NCI-H2227 treated with DMSO at 0.1 percent for 48 hours (cell line): ENCODE data around the gene P2RX1.

Experiments
- DNase-seq: peaks from one replicate; lab custom pipeline; 2025; lab: John Stamatoyannopoulos, UW

The P2RX1 gene

DNA sequence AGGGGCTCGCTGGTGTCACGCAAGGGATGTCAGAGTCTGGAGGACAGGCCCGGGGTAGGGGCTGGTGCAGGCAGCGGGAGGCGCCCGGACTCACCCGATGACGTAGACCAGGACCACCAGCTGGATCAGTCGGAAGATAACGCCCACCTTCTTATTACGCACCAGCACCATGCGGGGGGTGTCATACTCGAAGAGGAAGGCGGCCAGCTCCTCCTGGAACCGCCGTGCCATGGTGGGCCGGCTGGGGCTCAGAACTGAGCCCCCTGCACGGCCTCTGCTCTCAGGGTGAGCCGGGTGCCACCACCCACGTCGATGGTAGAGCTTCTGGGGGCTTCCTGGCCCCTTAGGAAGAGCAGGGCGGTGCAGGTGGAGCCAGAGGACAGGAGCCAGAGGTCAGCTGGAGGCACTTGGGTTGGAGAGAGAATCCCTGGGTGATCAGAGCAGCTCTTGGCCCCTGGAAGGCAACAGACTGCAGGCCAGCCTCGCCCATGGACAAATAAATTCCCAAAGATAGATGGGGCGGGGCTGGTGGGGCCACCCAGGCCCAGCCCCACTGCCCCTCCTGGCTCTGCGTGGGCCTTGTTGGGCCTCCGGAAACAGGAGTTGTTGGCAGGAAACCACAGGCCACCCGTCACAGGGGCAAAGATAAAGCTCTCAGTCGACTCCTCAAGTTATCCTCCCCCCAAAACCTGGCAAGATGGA is at the start of gene P2RX1:
Gene P2RX1 (minus strand): TSS at position 471 of the 702 bp plus-strand sequence. CDS start 240 bp downstream, at position 231.
- DNase-seq = no peak

DNA sequence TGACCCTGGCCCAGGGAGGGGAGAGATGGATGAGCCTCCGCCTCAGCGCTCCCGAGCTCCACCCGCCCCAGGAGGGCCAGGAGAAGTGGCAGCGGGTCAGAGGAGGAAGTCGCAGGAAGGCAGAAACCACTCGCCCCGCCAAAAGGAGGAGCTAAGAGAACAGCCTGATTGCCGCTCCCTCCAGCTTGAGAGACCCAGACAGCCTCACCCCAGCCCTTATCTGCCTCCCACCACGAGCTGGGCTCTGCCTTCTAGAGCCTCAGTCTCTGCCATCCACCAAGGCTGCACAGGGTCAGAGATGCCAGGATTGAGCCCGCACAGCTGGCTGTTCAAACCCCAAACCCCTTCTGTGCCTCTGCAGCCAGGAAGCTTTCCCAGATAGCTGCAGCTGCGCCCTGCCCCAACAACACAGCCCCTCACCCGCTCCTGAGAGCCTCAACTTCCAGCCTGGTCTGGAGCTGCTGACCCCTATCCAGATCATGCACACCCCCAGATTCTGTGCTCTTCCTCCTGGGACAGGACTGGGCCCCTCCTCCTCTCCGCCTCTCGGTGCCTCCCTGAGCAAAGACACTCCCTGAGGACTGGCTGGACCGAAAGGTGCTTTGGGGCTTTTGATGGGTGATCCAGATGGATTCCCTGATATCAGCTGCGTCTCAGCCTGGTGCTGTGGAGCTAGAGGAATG is 49.0 kb upstream of the P2RX1 start:
- peak; percentile 11 for DNase-seq

DNA sequence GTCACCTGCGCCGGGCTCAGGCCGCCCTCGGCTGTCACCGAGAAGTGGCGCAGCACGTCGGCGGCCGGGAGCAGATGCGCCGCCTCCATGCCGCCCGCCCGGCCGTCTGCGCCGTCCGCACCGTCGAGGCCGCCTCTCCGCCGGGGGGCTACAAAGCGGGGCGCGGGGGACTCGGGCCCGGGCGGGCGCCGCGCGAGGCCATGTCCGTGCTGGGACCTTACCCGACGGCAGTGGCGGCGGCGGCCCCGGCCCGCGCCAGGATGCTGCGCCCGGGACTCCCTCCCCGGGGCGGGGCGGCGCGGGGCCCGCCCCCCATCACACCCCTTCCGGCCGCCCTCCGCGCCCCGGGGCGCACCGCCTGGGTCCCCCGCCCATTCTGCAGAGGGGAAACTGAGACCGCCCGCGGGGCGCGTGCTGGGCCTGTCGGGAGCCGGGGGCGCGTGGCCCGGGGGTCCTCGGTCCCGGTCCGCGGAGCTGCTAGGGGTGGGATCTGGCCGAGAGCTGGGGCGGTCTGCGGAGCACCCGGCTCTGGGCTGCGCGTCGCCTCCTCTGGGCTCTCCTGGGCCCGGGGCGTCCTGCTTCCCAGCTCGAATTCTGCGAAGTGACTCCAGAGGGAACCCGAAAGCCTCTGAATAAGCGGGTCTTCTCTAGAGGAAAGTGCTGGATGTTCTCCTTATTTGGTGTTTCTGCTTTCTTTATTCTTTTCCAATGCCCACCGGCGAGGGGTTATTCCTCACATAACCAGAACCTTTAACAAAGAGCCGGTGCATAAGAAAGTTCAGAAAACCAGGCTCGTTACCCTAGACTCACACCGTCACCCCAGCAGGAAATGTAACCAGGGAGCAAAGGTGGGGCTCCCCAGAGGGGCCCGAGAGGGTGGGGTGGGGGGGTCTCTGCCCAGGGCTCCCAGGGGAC is 48.2 kb upstream of the P2RX1 start, which contains the start of gene ATP2A3:
Gene ATP2A3 (minus strand): TSS at position 235 of the 915 bp plus-strand sequence. CDS start 146 bp downstream, at position 89.
- no peak for DNase-seq

DNA sequence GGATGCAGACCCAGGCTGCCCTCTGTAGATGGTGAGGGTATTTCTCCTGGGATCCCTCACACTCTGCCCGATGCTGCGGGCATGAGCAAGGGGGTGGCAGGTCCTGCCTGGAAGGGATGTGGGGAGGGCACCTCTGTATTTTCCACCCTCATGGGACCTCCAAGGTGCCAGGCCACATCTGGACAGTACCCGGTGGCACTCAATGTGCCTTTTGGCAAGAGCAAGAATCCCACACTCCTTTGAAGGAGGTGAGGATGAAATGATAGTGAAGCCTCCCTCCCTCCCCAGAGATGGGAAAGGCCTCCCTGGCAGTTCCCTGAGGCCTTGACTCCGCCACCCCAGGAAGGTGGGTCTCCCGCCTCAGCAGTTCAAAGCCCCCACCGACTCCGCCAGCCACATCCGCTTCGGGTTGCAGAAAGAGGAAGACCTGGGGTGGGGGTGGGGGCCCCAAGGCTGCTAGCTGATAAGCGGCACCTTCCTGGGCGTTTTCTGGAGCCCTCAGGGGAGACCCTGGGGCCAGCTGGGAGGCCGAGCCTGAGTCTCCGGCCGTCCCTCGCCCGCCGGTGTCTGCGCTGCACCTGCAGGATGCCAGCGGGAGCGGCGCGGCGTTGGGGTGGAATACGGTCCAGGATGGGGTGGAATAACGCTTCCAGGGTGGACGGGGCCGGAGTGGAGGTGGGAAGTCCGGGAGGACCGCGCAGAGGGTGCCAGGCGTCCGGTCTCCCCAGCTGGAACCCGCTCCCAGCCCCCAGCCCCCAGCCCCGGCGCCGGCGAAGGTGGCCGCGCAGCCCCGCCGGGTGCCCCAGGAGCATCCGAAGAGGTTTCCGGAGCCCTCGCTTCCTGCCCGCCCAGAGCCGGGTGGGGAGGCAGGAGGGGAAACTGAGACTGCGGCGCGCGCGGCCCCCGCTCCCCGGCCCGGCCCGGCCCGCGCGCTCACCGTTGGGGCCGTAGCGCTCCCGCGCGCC is 47.3 kb upstream of the P2RX1 start:
- no peak for DNase-seq

DNA sequence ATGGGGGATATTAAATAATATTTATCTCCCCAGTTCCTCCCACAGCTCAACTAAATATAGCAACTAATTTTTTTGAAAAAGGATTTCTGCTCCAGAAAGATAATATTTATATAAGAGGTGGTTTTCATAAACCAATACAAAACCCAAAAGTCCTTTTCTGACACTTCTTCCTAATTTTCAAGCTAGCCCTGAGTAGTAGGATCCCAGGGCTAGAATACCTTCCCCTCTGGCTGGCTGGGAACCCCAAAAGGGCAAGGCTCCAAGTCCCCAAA is 46.6 kb upstream of the P2RX1 start:
- DNase-seq = no peak

DNA sequence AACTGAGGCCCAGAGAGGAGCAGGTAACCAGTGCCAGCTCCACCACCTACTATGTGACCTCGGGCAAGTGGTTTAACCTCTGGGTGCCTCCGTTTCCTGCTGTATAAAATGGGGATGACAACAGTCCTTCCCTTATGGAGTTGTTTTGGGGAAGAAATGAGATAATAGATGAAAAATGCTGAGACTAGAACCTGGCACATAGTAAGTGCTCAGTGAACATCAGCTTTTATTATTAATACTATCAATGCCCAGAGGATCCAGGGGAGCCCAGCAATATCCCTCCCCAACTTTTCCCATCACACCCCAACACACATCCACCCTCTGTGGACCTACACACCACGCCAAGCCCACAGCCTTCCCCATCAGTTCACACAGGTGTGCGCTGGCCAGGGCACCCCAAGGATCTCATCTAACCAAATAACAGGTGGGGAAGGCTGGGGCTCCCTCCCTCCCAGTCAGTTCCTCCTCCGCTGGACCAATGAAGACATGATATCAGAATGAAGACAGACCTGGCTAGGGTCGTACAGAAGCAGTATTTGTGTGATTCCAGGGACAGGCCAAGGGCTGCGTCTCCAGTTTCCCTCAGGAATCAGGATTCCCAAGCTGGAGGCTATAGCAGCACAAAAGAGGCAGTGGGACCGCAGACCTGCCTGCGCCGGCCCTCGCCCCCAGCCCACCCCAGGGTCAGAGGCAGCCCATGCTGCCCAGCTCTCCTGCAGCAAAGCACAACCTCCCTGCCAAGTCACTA is 46.1 kb upstream of the P2RX1 start:
- no peak for DNase-seq

DNA sequence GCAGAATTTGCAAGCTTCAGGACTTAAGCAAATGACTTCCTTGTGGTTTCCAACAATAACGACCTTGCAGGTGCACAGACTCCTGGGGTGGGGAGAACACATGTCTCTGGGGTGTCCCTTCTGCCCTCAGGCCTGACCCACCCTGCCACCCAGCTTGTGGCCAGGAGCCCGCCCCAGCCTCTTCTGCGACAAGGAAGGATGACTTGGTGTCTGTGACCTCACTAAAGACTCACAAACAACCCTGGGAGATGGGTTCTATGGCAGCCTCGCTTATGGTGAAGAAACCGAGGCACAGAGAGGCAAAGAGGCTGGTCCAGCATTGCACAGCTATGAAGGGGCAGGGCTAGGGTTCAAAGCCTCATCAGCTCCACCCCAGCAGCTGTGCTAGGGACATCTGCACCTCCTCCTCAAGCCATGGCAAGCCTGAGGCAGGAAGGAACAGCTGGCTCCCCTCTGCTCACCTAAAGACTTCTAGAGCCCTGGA is 45.3 kb upstream of the P2RX1 start:
- DNase-seq = no peak

DNA sequence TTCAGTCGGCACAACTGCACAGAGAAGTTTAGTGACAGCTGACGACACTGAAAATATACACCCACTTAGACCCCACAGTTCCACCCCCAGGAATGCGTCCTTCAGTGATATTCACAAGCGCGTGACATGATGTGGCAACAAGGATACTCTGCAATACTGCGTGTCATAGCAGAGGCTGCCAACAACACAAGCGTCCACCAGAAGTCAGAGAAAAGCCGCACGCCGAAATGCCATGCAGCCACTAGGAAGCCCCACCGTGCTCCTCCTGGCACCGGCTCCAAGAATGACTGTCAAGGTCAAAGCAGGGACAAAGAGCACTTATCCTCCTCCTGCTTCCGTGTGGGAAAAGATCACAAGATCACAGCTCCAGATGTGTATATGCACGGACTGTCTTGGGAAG is 44.5 kb upstream of the P2RX1 start:
- DNase-seq = no peak

GRCh38 chr17:3959921-3960601 is 43.8 kb upstream of the P2RX1 start:
- DNase-seq = no peak

DNA sequence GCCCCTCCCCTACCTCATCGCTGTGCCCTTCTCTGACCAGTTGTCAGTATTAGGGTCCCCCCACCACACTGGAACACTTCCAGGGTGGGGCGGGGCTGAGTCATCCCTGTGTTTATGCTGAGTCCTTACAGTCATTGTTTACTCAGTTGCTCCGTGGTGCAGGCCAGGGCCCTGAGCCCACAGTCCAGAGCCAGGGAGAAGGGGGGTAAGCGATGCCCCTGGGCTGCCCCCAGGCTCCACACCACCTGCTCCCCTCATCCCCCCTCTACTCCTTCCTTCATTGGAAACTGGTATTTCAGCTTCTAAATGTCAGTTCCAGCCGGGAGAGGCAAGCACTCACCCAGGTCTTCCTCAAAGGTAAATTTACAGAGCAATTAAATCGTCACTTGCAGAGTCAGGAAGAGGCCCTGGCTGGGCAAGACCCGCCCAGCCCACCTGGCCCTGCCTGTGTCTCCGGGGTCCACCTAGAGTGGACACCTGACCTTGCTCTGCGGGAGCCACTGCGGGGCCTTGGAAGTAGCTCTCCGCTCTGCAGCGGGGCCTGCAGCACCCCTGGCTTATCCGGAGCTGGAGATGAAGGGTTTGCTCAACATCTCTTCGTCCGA is 43.1 kb upstream of the P2RX1 start:
- no peak for DNase-seq

GRCh38 chr17:3957735-3958599 is 41.7 kb upstream of the P2RX1 start:
- no peak for DNase-seq

DNA sequence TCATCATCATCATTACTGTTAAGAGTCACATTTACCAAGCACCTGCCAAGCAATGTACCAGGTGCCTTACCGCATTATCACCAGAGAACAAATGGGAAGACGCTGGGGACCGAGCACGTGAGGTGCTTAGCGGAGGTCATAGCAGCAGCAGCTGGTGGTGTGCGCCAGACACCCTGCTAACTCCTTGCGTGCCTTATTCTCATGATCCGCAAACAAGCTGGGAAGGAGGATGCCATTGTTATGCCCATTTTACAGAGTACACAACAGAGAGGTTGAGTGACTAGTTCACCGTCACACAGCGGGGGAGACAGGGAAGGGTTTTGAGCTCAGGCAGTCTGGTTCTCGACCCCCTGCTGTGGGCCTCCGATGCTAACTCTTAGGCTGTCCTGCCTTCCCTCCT is 40.7 kb upstream of the P2RX1 start:
- no peak for DNase-seq

GRCh38 chr17:3956327-3956957 is 40.2 kb upstream of the P2RX1 start:
- no peak for DNase-seq

DNA sequence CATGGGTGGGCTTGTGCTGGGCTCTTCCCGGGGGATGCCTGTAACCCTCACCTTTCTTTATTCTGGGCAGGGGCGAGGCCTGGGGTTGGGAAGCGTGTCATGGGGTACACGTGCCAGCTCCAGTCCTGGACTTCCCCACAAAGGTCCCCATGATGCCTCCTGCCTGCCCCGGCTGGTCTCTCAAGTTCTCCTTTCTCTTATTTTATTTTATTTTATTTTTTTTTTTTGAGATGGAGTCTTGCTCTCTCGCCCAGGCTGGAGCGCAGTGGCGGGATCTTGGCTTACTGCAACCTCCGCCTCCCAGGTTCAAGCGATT is 39.4 kb upstream of the P2RX1 start:
- no peak for DNase-seq

DNA sequence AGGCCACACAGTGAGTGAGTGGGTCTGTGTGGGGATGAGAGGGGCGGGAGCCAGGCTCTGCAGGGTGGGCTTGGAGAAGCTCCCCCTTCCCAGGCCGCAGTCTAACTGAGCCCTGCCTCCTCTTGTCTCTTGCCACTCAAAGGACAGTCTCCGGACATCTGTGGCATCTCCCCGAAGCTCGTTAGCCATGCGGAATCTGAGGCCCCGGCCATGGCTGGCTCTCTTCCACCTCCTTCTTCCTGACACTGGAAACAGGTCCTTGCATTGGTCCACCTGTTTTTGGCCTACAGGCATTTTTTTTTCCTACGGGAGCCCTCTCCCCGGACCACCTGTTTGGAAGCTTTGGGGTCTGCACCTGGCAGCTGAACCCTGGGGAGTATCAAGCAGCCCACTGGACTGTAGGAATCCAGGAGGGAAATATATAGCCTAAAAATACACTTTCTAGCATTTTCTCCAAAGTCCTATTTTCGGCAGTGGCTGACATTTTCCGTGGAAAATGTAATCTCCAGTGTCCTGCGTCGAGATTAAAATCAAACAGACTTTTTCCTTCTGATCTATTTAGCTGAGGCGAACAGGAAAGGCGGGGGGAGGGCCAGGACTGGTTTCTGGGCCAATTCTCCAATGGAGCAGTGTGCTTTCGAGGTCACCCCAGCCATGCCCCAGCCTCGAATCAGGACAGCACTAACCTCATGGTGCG is 38.9 kb upstream of the P2RX1 start:
- no peak for DNase-seq

- no peak for DNase-seq
Observed at GRCh38 chr17:3954086-3954485, 37.8 kb upstream of the P2RX1 start.

- DNase-seq = no peak
Observed at GRCh38 chr17:3953542-3953941, 37.3 kb upstream of the P2RX1 start.

DNA sequence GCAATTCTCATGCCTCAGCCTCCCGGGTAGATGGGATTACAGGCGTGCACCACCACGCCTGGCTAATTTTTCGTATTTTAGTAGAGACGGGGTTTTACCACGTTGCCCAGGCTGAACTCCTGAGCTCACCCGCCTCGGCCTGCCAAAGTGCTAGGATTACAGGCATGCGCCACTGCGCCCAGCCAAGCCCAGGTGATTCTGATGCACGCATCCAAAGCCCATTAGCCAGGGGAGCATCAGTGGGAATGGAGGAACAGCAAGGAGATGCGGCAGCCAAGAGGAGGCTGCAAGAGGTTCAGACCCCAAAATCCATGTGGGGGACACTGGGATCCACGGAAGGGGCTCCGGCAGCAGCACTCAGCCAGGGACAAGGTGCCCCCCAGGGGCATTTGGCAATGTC is 35.9 kb upstream of the P2RX1 start:
- DNase-seq = no peak
